ENCODE results near the gene ATP5PD.
"Not testable (repeated sequence)": the region's sequence is repeated elsewhere in the genome, so short reads cannot be mapped to it uniquely, and the experiment has no call there.

ATP5PD gene

DNA sequence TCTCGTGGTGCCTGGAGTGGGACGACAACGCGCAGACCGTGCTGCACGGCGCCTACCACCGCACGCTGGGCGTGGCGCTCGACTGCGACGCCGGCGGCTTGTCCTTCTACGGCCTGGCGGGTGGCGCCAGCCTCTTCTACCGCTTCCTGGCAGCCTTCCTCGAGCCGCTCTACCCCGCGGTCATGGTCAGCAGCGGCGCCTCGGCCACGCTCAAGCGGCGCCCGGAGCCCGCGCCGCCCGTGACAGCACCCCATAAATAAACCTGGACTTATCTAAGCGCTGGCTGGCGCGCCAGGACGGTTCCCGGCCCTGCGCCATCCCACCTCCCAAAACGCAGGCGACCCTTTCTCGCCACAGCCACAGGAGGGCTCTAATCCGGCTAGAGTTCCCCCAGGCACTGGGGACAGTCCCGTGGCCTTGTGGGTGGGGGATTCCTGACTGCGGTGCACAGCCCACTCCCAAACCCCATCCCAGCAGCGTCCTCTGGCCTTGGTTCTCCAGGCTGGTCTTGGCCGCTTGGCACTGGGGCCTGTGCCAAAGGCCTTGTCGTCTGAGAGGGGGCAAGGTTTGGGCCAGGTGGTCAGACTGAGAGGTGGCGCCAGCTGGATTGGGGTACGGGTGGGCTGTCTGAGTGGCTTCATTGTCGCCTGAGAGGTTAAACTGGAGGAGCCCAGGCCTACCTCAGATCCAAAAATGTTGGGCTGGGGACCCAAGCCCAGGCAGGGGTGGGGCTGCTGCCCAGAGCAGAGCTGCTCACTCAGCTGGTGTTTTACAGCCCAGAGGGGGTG lies 30.9 kb upstream of the ATP5PD start:
- DNase-seq (ENCODE audit: low read depth) = no peak

DNA sequence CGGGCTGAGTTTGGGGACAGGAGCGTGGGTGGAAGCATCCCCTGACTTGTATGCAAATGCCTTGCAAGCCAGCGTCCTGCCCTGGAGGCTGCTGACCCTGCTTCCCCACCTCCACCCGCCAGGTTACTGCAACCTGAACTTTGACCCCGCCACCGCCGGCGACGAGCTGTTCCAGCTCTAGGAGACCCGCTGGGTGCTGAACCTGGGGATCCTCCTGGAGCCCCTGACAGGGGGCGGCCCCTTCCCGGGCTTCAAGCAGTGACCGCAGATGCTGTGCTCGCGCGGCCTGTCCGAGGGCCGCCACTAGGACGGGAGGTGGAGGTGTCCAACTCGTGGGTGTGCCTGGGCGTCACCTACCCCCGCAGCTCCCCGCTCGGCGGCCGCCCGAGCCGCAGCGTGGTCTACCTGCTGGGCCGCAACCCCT lies 30.3 kb upstream of the ATP5PD start:
- no peak for DNase-seq (ENCODE audit: low read depth)

DNA sequence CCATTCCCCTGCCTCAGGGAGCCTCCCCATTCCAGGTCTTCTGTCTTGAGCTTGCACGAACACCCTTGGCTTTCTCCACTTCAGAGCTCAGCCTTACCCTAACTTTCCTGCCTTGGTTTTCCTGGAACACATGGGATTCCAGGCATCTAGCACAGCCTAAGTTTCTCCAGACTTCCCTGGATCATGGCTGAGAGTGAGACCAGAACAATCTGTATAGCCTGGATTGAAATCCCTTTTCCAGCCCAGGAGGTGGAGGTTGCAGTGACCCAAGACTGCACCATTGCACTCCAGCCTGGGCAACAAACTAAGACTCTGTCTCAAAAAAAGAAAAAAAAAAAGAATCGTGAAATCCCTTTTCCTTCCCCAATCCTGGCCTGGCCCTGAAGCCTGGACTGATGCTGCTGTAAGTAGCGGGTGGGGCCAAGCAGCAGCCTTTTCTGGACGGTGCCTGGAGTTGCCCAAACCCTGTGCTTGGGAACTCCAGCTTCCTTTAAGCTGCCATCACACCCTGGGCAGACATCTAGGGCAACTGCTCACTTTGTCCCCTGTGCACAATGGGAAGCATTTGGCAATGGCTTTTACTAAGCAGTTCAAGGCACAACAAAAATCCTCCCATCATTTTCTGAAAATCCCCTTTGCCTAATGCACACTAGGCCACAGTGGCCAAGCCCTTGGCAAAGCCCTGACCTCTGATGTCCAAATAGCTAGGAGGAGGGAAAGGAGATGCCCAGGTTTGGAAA lies 29.0 kb upstream of the ATP5PD start:
- DNase-seq (ENCODE audit: low read depth) = no peak

DNA sequence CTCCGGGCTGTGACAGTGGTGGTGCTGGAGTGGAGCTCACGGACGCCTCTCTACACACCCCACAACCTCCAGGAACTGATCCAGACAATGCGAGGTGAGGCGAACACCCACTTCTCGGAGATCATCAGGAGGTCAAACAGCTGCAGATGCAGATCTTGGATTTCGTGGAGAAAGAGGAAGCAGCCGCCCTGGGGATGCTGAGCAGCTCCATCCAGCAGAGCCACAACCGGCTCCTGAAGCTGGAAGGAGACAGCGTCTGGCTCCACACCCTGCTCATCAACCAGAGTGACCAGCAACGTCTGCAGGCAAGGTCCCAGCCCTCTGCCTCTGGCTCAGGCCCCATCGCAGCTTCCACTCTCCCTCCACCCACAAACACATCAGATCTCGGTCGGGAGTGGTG lies 27.8 kb upstream of the ATP5PD start:
- no peak for DNase-seq (ENCODE audit: low read depth)

DNA sequence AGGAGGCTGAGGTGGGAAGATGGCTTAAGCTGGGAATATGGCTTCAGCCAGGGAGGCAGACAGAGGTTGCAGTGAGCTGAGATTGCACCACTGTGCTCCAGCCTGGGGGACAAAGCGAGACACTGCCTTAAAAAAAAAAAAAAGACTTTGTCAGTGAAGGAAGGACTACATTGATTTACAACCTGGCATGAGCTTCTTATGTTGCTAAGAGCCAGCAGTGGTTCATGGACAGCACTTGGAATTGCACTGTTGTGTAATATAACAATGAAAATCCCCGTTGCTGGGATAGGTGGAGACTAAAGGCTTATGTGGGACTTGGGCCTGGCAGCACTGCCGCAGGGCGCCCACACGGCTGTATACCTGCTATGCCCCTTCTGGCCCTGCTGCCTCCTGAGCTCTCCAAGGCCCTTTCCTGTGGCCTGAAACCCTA lies 26.9 kb upstream of the ATP5PD start:
- DNase-seq (ENCODE audit: low read depth) = no peak

DNA sequence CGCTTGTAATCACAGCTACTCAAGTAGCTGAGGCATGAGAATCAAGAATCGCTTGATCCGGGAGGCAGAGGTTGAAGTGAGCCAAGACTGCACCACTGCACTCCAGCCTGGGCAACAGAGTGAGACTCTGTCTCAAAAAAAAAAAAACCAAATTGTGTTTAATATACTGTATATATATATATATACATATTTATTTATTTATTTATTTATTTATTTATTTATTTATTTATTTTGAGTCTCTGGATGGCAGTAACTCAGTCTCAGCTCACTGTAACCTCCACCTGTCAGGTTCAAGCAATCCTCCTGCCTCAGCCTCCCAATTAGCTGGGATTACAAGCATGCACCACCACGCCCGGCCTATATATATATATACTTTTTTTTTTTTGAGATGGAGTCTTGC lies 26.1 kb upstream of the ATP5PD start:
- DNase-seq (ENCODE audit: low read depth) = not testable (repeated sequence)

DNA sequence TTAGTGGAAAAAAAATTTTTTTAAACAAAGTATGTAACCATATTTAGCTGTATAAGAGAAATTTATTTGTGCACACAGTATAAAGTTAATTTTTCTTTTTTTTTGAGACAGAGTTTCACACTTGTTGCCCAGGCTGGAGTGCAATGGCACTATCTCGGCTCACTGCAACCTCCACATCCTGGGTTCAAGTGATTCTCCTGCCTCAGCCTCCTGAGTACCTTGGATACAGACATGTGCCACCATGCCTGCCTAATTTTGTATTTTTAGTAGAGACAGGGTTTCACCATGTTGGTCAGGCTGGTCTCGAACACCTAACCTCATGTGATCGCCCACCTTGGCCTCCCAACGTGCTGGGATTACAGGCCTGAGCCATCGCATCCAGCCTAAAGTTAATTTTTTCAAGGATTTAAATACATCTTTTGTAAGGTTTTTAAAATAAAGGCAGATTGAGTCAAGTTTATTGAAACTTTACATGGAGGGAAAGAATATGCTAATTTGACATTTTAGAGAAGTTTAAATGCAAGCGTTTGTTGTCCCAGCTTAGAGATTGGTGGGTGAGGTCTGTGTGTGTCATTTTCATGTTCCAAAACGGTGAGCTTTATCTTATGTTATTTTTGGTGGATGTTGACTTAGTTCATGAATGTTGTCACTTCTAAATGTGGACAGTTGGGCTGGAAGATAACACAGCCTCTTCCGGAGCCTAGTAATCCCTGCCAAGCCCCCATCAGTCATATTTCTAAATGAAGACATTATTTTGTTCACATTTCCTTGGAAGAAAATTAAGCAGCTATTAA lies 24.9 kb upstream of the ATP5PD start:
- DNase-seq (ENCODE audit: low read depth) = not testable (repeated sequence)

DNA sequence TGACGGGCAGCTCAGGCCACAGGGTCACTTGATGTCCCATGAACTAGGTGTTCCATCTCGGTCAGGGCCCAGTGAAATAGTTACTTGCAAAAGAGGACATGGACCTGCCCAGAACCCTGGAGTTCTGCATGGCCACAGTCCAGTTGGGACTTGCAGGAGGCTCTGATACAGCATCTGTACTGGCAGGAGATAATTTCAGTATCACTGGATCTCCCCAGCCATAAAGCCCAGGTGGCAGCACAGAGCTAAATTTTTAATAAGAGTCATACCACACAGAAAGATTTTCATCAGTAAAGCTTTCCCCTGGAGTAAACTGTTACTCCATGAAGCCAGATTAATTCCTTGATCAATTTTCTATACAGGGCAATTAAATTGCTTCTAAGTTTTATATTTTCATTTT lies 23.0 kb upstream of the ATP5PD start:
- DNase-seq (ENCODE audit: low read depth) = no peak

DNA sequence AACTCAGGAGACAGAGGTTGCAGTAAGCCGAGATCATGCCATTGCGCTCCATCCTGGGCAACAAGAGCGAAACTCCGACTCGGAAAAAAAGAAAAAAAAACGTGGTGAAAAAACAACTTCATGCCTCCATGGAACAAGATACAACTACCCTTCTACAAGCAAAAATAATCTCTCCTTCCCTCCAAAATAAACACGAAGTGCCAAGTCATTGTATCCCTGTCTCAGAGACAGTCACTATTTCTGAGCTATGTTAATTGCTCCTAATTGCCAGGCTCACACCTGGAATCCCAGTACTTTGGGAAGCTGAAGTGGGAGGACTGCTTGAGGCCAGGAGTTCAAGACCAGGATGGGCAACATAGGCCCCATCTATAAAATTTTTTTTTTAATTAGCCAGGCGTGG lies 22.0 kb upstream of the ATP5PD start:
- DNase-seq (ENCODE audit: low read depth) = no peak

DNA sequence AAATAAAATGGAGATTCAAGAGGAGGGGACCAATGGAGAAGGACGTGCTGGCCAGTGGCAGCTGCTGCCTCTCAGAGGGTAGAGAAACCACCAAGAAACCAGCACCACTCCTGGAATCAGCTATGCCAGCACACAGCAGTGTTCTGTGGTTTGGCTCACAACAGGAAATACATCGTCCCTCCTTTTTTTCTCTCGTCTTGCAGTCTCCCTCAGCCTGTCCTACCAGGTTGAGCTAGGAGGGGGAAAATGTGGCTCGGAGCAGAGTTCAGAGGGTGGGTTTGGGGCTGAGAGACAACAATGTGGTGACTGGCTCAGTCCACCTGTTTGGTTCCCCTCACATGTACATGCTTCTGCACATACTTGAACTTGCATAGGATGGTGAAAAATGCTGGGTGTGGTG lies 21.1 kb upstream of the ATP5PD start:
- no peak for DNase-seq (ENCODE audit: low read depth)

DNA sequence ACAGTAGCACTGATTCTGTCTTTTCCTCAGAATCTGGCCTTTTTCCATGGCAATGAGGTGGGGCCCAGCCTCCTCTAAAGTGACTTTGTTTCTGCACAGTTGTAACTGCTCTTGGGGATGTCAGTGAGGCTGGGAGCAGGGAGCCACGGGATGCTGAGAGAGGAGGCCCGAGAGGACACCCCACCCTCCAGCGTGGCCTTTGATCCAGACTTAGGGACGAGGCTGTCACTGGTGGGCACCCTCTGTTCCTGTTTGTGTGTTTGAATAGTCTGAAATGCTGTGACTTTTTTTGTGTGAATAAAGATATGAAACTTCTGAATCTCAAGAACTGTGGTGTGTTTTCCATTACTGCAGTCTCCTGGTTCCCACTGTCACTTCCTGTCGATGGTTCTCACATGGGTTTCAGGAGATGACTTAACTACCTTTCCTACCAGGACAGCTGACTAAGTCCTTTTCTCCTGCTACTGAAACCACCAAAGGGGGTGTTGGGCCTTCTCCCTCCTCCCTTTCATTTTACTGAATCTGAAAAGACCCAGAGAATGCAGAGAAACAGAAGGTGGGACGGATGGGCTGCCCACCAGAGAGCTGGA lies 18.9 kb upstream of the ATP5PD start:
- DNase-seq (ENCODE audit: low read depth) = no peak

DNA sequence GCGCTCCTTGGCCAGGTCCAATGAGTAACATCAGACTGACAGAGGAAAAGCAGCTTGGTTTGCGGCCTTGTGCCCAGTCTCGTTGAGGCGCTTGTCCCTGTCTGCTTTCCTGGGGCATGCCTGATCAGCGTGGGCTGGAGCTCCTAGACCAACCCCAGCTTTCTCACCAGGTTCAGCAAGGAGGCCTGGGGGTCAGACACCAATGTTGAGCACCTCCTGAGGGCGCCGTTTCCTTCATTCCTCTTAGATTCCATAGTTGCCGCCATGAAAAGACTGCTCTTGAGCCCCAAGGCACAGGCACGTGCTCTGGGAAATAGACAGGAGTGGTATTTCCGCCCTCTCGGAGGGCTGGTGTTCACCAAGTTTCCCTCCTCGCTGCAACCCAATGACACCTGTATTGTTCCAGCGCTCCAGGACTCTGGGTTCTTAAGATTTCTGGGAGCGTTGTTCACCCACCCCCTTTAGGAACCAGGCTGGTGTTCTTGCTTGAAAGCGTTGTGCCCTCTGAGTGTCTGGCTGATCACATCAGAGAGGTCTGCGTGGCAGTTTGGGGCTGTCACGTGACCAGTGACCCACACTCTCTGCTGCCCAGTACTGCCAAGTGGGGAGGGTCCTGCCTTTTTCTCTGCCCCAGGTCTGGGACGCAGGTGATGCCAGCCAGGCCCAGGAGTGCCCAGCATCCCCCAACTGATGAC lies 18.2 kb upstream of the ATP5PD start:
- no peak for DNase-seq (ENCODE audit: low read depth)

DNA sequence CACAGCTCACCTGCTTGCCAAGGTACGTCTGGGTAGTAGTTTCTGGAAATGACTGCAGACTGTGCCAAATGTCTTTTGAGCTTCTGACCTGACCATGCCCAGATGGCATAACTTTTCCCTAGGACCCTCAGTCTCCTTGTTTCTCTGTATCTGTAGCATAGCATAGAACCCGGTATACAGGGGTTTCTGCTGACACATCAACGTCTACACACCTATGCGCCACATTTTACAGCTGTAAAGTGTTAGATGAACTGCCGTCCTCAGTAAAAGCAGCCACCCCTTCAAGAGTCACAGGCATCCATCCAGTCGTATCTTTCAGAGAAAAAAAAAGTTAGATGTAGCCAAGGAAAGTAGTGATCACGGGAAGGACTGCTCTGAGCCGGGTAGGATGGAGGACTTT lies 17.7 kb upstream of the ATP5PD start:
- DNase-seq (ENCODE audit: low read depth) = no peak

DNA sequence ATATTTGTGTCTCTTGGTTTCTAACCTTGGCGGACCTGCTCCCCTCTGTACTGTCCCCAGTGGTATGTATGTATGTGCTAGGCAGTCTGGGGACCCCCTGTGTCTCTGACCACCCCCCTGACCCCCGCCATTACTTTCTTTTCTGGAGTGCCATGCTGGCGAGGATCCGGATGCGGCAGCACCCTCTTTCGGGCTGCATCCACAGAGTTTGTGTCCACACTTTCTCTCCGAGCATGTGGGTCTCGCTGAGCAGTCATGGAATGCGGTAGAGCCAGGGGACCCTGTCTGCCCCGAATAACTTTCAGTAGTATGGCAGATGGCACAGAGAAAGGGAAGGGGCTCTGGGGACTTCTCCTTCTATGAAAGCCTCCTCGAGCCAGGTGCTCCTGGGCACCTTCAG lies 17.3 kb upstream of the ATP5PD start:
- no peak for DNase-seq (ENCODE audit: low read depth)

DNA sequence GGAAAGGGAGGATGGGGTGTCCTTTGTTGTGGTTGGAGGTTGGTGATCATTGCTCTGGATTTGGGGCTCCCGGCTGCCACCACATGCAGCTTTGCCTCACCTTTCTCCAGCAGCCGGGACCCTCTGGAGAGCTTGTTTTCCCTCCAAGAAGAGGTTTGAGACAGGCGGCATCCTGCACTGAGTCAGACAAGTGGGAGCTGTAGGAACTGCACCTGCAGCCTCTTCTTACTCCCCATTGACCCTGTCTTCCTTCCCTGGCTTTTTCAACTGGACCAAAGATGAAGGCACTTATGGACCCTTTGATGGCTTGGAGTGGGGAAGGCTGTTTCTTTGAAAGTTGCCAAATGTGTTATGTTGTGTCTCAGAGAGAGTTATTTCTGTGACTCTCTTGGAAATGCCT lies 16.9 kb upstream of the ATP5PD start:
- no peak for DNase-seq (ENCODE audit: low read depth)

DNA sequence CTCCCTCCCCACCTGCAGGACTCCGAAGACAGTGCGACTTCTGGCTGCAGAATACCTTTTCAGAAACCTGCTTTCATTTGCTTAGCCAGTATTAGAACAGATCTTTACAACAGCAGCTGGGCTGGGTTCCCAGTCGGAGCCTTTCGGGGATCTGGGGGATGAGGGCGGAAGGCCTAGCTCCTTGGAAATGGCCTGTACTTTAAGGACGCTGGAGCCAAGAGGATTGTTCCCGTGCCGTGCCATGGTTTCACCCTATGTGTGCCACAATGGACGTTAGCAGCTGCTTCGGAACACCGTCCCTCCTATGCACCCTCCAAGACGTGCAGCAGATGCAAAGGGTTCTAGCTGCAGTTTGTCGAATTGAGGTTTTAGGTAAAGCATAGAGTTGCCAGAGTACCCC lies 16.4 kb upstream of the ATP5PD start:
- DNase-seq (ENCODE audit: low read depth) = no peak

DNA sequence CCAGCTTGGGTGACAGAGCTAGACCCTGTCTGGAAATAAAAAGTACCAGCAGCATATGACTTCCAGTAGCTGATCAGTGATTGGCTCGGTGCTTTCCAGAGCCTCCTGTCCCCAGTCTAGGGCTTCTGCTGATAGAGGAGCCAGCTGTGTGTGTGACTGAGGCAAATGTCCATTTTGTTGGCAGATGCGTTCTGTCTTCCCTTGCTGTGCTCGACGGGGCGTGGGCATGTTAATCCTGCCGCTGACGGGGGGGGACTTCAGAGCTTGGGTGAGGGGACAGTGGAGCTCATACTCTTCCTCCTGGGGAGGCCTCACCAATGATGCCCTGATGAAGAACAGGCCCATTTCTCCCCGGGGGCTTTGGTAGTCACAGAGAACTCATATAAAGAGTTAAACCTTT lies 14.8 kb upstream of the ATP5PD start:
- no peak for DNase-seq (ENCODE audit: low read depth)

DNA sequence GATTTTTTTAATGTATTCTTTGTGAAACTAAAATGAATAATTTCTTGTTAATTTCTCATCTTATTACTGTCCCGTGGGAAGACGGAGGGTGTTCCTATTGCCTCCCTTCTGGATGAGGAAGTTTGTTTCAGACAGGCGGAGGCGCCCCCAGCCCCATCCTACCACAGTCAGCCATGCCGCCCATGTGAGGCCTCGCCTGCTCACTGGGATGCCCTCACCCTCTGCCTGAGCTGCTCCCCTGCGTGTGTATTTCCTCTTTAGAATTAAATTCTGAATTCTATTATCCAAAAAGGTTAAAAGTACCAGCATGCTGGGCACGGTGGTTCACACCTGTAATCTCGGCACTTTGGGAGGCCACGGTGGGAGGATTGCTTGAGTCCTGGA lies 14.3 kb upstream of the ATP5PD start:
- no peak for DNase-seq (ENCODE audit: low read depth)

DNA sequence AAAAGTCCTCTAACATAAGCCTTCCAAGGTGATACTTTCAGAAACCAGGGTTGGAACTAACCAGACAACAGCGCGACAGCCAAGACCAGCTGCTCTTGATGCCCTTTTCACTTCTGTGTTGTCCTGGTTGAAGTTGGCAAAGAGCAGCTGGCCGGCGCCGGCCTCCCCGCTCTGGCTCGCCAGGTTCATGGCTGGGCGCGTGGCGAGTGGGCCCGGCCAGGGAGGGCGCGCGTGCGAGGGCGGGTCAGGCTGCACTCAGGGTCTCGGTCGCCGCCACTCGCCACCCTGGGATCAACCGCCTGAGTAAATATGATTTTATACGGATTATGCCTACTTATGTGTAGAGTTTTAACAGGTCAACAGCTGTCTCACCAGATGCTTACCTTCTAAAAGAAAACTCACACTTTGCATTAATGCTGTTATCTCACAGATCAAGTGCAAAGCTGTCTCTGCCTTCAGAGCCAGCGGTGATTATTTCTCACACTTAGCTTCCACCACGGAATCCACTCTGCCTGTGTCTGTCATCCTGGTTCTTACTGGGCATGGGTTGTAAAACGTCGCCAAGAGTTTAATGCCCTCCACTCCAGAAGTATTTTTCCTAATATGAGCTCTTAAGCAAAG lies 13.8 kb upstream of the ATP5PD start:
- DNase-seq (ENCODE audit: low read depth) = no peak

DNA sequence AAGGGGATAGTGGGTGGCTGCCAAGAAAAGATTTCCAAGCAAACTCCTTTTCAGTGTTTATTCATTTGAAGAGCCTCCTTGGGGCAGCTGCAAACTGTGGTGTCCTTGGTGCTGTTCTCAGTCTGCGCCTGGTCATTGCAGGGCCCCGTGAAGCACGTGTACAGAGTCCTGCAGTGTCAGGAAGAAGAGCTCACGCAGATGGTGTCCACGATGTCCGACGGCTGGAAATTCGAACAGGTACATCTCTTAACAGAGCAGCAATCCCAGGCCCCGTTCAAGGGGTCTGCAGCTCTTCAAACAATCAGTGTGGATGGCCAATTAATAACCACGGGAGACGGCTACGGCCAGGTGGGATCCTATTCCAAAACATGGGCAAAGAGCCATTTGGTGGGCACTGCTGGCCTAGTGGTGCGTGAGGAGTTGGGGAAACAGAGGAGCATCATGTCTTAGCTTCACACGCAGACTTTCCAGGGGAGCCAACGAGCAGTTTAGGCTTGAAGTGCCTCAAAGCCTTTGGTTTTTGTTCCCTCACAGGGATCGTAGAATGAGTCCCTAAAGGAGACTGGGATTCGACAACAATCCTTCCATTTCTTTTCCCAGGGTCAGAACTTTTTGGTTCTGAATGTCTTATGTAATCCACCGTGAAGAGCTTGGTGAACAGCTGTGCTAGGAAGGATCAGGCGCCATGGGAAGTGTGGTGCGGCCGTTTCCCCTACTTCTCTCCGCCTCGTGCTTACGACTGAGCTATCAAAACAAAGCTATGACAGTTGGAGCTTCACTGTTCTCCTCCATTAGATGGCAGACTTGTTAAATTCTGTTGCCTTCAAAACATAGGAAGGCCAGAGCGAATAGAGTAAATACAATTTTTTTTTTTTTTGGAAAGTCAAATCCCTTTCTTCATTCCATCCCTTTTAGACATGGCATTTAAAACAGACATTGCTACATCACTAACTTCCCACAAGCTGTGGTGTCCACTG lies 12.9 kb upstream of the ATP5PD start:
- no peak for DNase-seq (ENCODE audit: low read depth)
